PC-9 (cell line): ENCODE results near the gene SORCS2. TPM values are rescaled to one million over a fixed set of nuclear protein-coding genes. Genes with fewer than 3 reads are reported as not detected.
A peak's percentile ranks its signal among the peaks of the same experiment; 100 is the strongest.

Experiments used
- BruUV-seq: library from RNA; stranded (reverse); fragments of 400-500 nt; replicated peaks from 2 replicates; lab custom pipeline; 2021; lab: Mats Ljungman, UMichigan
- CTCF ChIA-PET: fragments of 300-600 bp; sonication (Branson Sonifier 250); formaldehyde crosslinking; loops from one replicate; lab custom pipeline; 2022; ENCODE audit warnings: antibody characterized with exemption; lab: Charles Lee
- POLR2A ChIA-PET: fragments of 300-600 bp; sonication (Branson Sonifier 250); formaldehyde crosslinking; loops from one replicate; lab custom pipeline; 2022; ENCODE audit warnings: antibody characterized with exemption; ENCODE audit not compliant: unreplicated experiment; lab: Charles Lee
- DNase-seq, 2 experiments: peaks; one replicate each; pipeline versions ENCODE4 v3.0.0 to v3.0.0-alpha.2; 2015 to 2022; ENCODE audit warnings: mixed read lengths in 1 of 2
- H2AFZ ChIP-seq: fragments of 200-600 bp; sonication (generic); 2 replicates; pipeline ENCODE4 v1.8.1; 2017; ENCODE audit warnings: antibody characterized with exemption
- H3F3A ChIP-seq: fragments of 200-600 bp; sonication (generic); 2 replicates; pipeline ENCODE4 v1.8.1; 2017; ENCODE audit warnings: antibody characterized with exemption, mild to moderate bottlenecking, low read depth; ENCODE audit not compliant: insufficient read depth
- H3K27ac ChIP-seq: fragments of 200-600 bp; sonication (generic); 2 replicates; pipeline ENCODE4 v1.6.1; 2016; ENCODE audit warnings: mixed run types
- H3K27me3 ChIP-seq: fragments of 200-600 bp; sonication (generic); 2 replicates; pipeline ENCODE4 v1.6.1; 2016; ENCODE audit warnings: low read depth, mixed run types; ENCODE audit not compliant: insufficient read depth
- H3K36me3 ChIP-seq: fragments of 200-600 bp; sonication (generic); 2 replicates; pipeline ENCODE4 v1.6.1; 2016; ENCODE audit warnings: low read depth, mixed run types
- H3K4me1 ChIP-seq: fragments of 200-600 bp; sonication (generic); replicated peaks from 2 replicates; pipeline ENCODE4 v1.6.1; 2016; ENCODE audit warnings: mixed run types; ENCODE audit not compliant: insufficient read depth
- H3K4me2 ChIP-seq: fragments of 200-600 bp; sonication (generic); 2 replicates; pipeline ENCODE4 v1.6.1; 2017; ENCODE audit warnings: mixed run types
- H3K4me3 ChIP-seq: fragments of 200-600 bp; sonication (generic); 2 replicates; pipeline ENCODE4 v1.6.1; 2016; ENCODE audit warnings: mixed run types
- H3K79me2 ChIP-seq: fragments of 200-600 bp; sonication (generic); 2 replicates; pipeline ENCODE4 v1.6.1; 2017; ENCODE audit warnings: low read depth, mixed run types
- H3K9me2 ChIP-seq: fragments of 200-600 bp; sonication (generic); 2 replicates; pipeline ENCODE4 v1.8.1; 2017; ENCODE audit warnings: mild to moderate bottlenecking; ENCODE audit not compliant: insufficient read depth
- H3K9me3 ChIP-seq: fragments of 200-600 bp; sonication (generic); 2 replicates; pipeline ENCODE4 v1.8.1; 2016; ENCODE audit warnings: low read depth; ENCODE audit not compliant: insufficient read depth
- H4K20me1 ChIP-seq: fragments of 200-600 bp; sonication (generic); 2 replicates; pipeline ENCODE4 v1.8.1; 2017; ENCODE audit not compliant: insufficient read depth
- CTCF ChIP-seq: fragments of 200-600 bp; sonication (generic); conservative IDR thresholded peaks from 2 replicates; pipeline ENCODE4 v1.6.1; 2017; ENCODE audit warnings: mixed run types, antibody characterized with exemption, mild to moderate bottlenecking, moderate library complexity
- EZH2 ChIP-seq: fragments of 200-600 bp; sonication (generic); IDR thresholded peaks from 2 replicates; pipeline ENCODE4 v1.8.0; 2017; ENCODE audit warnings: antibody characterized with exemption, low read depth
- intact Hi-C: fragments of 100-400 bp; cut with micrococcal nuclease; formaldehyde crosslinking; loops from one replicate; pipeline ENCODE4 v1.10.0; 2022; ENCODE audit not compliant: unreplicated experiment
- total RNA-seq: library from RNA; stranded (reverse); gene quantifications from 2 replicates; pipeline ENCODE4 v1.2.3, GENCODE V29; 2021

The SORCS2 gene
- total RNA-seq, 1 experiment from 2014 or later = 25.8 TPM

GRCh38 chr4:7648544-7649395 lies 456.4 kb downstream of the SORCS2 start:
- TF ChIP-seq CTCF (no peak), EZH2 (no peak)
- no peaks in the 10 kb centered on the region for H3K27me3 ChIP-seq
- no peaks in the 10 kb centered on the region for H3K9me2 ChIP-seq
- peaks cover 13% of the 10 kb centered on the region; the same call in 1 of the 2 replicates for H3K4me1 ChIP-seq
- H3K27ac ChIP-seq = no peak overlapping the region
- H3K4me2 ChIP-seq = peak overlapping the region; percentile 26; the same call in 1 of the 2 replicates
- intact Hi-C loops = no loop called here
- no TSS peak for BruUV-seq
- no peak overlapping the region for H3K4me3 ChIP-seq
- H3K36me3 ChIP-seq = no peaks in the 10 kb centered on the region
- CTCF ChIA-PET = no interaction called here
- H4K20me1 ChIP-seq = no peaks in the 10 kb centered on the region
- POLR2A ChIA-PET = no interaction called here
- H3F3A ChIP-seq = no peaks in the 10 kb centered on the region; the same call in 1 of the 2 replicates
- peak in 1 of 2 experiments; percentile 18 for DNase-seq
- H3K79me2 ChIP-seq = no peaks in the 10 kb centered on the region
- H3K9me3 ChIP-seq = no peaks in the 10 kb centered on the region
- H2AFZ ChIP-seq = no peak overlapping the region

- BruUV-seq = no TSS peak
- Histone ChIP-seq H3K9me3 (no peaks in the 10 kb centered on the region), H3K4me2 (no peak overlapping the region), H3K79me2 (no peaks in the 10 kb centered on the region), H3F3A (no peaks in the 10 kb centered on the region; the same call in 1 of the 2 replicates), H3K9me2 (no peaks in the 10 kb centered on the region), H3K36me3 (no peaks in the 10 kb centered on the region), H4K20me1 (no peaks in the 10 kb centered on the region), H3K4me1 (peaks cover 13% of the 10 kb centered on the region; the same call in 1 of the 2 replicates), H3K27me3 (no peaks in the 10 kb centered on the region), H3K27ac (no peak overlapping the region), H2AFZ (no peak overlapping the region), H3K4me3 (no peak overlapping the region)
- ChIA-PET CTCF (no interaction called here), POLR2A (no interaction called here)
- DNase-seq = no peak
- TF ChIP-seq CTCF = no peak
- TF ChIP-seq EZH2 = no peak
- intact Hi-C loops = no loop called here
Measured at GRCh38 chr4:7649411-7649740, 457.0 kb downstream of the SORCS2 start.

- Histone ChIP-seq H2AFZ (no peak overlapping the region), H3K27me3 (no peaks in the 10 kb centered on the region), H3K4me1 (peaks cover 13% of the 10 kb centered on the region; the same call in 1 of the 2 replicates), H3K9me3 (no peaks in the 10 kb centered on the region), H3F3A (no peaks in the 10 kb centered on the region; the same call in 1 of the 2 replicates), H4K20me1 (no peaks in the 10 kb centered on the region), H3K4me2 (no peak overlapping the region), H3K79me2 (no peaks in the 10 kb centered on the region), H3K27ac (no peak overlapping the region), H3K36me3 (no peaks in the 10 kb centered on the region), H3K4me3 (no peak overlapping the region), H3K9me2 (no peaks in the 10 kb centered on the region)
- ChIA-PET POLR2A (no interaction called here), CTCF (interaction anchor here (1.0 kb wide), 1 partner anchor 454 kb away, joined by 4 read pairs; no protein-coding TSS in a partner anchor)
- BruUV-seq = no TSS peak
- peak; percentile 41 to 59 for DNase-seq
- TF ChIP-seq CTCF = no peak
- TF ChIP-seq EZH2 = no peak
- intact Hi-C loops = loop anchor here (2.0 to 10.0 kb wide), 5 partner anchors 105 to 453 kb away; partner anchors contain the start of gene PSAPL1
Measured at GRCh38 chr4:7649741-7650531, 457.6 kb downstream of the SORCS2 start.
